Activated naive CD8-positive, alpha-beta T cell treated with anti-CD3 and anti-CD28 coated beads, Interleukin-2, amount 50 U/mL, for 24 hours (primary cell): Measurements from ENCODE around the gene PTPRF.

Experiments used
- ATAC-seq: fragments of 150-1000 bp; cut with Tn5 transposase; one replicate; pipeline ENCODE4 v1.10.0; 2021
- DNase-seq: peaks from one replicate; pipeline ENCODE4 v3.0.0; 2021
- H3K27ac Mint-ChIP-seq: one replicate; pipeline ENCODE4 v1.8.0; 2021; ENCODE audit warnings: mild to moderate bottlenecking, mixed read lengths
- H3K27me3 Mint-ChIP-seq: one replicate; pipeline ENCODE4 v1.8.0; 2021; ENCODE audit warnings: mixed read lengths
- H3K36me3 Mint-ChIP-seq: one replicate; pipeline ENCODE4 v1.8.0; 2021; ENCODE audit warnings: low read depth, mixed read lengths
- H3K4me1 Mint-ChIP-seq: one replicate; pipeline ENCODE4 v1.8.0; 2021; ENCODE audit warnings: mixed read lengths
- H3K4me3 Mint-ChIP-seq: one replicate; pipeline ENCODE4 v1.8.0; 2021; ENCODE audit warnings: mild to moderate bottlenecking, moderate library complexity, mixed read lengths
- H3K9me3 Mint-ChIP-seq: one replicate; pipeline ENCODE4 v1.8.0; 2021; ENCODE audit warnings: mixed read lengths

PTPRF gene

GRCh38 chr1:43583058-43583457 is 52.4 kb downstream of the PTPRF start:
- DNase-seq (no peak), ATAC-seq (no peak)
- Mint-ChIP-seq H3K27me3 (no peaks in the 10 kb centered on the region), H3K9me3 (no peaks in the 10 kb centered on the region), H3K4me1 (peaks cover 4% of the 10 kb centered on the region), H3K27ac (no peak overlapping the region), H3K36me3 (no peaks in the 10 kb centered on the region), H3K4me3 (no peak overlapping the region)

- H3K9me3 Mint-ChIP-seq: no peaks in the 10 kb centered on the region
- no peaks in the 10 kb centered on the region for H3K36me3 Mint-ChIP-seq
- no peak for ATAC-seq
These were observed 53.5 kb downstream of the PTPRF start for GRCh38 chr1:43584204-43584603.

DNA sequence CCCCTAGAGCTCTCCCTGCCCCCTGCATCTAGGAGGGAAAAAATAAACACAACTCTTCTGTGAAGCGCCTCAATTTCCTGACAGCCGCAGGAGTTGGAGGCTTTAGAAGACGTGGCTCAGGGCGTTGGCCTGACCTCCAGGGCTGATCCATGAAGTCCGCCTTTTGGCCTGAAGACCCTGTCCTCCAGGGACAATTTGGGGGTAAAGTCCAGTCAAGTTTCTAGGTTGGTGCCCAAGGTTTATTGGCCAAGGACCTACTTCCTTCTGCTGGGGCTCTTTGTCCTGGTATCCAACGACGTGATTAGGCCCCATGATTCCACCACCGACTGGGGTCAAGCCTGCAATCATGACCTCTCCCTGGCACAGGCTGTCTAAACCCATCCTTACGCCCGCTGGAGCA is 54.9 kb downstream of the PTPRF start:
- no peaks in the 10 kb centered on the region for H3K36me3 Mint-ChIP-seq
- no peaks in the 10 kb centered on the region for H3K27me3 Mint-ChIP-seq
- DNase-seq (no peak), ATAC-seq (no peak)
- no peaks in the 10 kb centered on the region for H3K9me3 Mint-ChIP-seq
- no peak overlapping the region for H3K27ac Mint-ChIP-seq
- no peak overlapping the region for H3K4me3 Mint-ChIP-seq
- H3K4me1 Mint-ChIP-seq: peaks cover 4% of the 10 kb centered on the region

More at GRCh38 chr1:43584204-43584603, 53.5 kb downstream of the PTPRF start:
- no peak for DNase-seq
- H3K4me1 Mint-ChIP-seq: peaks cover 4% of the 10 kb centered on the region
- no peak overlapping the region for H3K27ac Mint-ChIP-seq
- no peaks in the 10 kb centered on the region for H3K27me3 Mint-ChIP-seq
- H3K4me3 Mint-ChIP-seq: no peak overlapping the region

- Mint-ChIP-seq H3K4me1 (peaks cover 4% of the 10 kb centered on the region), H3K9me3 (no peaks in the 10 kb centered on the region), H3K27ac (no peak overlapping the region), H3K36me3 (no peaks in the 10 kb centered on the region), H3K4me3 (no peak overlapping the region), H3K27me3 (no peaks in the 10 kb centered on the region)
- ATAC-seq (no peak), DNase-seq (no peak)
These were observed 55.6 kb downstream of the PTPRF start for GRCh38 chr1:43586136-43586731.

DNA sequence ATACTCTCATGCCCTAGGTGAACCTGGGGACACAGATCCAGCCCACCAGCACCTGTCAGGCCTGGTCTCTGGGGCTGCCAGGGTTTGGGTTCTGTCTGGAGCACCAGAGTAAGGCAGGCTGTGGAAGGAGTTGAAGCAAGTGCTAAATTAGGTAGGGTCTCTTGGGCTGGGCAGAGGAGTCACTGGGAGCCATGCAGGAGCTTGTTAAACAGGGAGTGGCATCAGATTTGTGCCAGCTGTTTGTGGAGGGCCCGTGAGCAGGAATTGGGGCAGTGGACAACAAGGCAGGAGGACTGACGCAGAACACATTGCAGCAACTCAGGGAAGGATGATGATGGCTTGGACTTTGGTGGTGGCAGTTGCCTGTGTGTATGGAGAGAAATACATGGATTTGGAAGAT is 56.3 kb downstream of the PTPRF start:
- Mint-ChIP-seq H3K36me3 (no peaks in the 10 kb centered on the region), H3K4me1 (peaks cover 3% of the 10 kb centered on the region), H3K27me3 (no peaks in the 10 kb centered on the region), H3K9me3 (no peaks in the 10 kb centered on the region), H3K27ac (no peak overlapping the region), H3K4me3 (no peak overlapping the region)
- no peak for ATAC-seq
- DNase-seq: no peak

DNA sequence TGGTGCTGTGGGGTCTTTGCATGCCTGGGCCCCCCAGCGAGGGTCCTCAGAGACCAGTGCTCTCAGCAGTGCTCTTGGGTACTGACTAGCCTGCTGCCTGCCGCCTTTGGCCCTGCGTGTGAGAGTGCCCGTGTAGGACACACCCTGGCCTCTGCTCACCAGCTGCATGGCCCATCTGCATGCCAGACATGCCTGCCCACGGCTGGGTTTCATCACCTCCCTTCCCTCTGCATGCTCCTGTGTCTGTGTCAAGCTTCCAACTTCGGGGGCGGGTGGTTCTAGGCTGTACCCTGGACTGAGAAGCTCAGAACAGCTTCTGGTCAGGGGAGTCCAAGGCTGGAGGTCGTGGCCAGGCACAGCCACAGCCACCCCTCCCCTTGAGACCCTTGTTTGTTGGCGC is 56.9 kb downstream of the PTPRF start:
- no peak for DNase-seq
- no peak overlapping the region for H3K27ac Mint-ChIP-seq
- ATAC-seq: no peak
- no peaks in the 10 kb centered on the region for H3K9me3 Mint-ChIP-seq
- no peaks in the 10 kb centered on the region for H3K4me1 Mint-ChIP-seq
- no peaks in the 10 kb centered on the region for H3K36me3 Mint-ChIP-seq
- H3K4me3 Mint-ChIP-seq: no peak overlapping the region
- no peaks in the 10 kb centered on the region for H3K27me3 Mint-ChIP-seq

- no peaks in the 10 kb centered on the region for H3K4me1 Mint-ChIP-seq
- no peaks in the 10 kb centered on the region for H3K27me3 Mint-ChIP-seq
- no peak overlapping the region for H3K27ac Mint-ChIP-seq
- ATAC-seq: no peak
- no peak overlapping the region for H3K4me3 Mint-ChIP-seq
- H3K36me3 Mint-ChIP-seq: no peaks in the 10 kb centered on the region
- no peak for DNase-seq
- H3K9me3 Mint-ChIP-seq: no peaks in the 10 kb centered on the region
These were observed 57.9 kb downstream of the PTPRF start for GRCh38 chr1:43588592-43588991.

GRCh38 chr1:43590388-43590925 is 59.8 kb downstream of the PTPRF start:
- DNase-seq: no peak
- Mint-ChIP-seq H3K27ac (no peak overlapping the region), H3K4me3 (no peak overlapping the region), H3K36me3 (no peaks in the 10 kb centered on the region), H3K27me3 (no peaks in the 10 kb centered on the region), H3K4me1 (no peaks in the 10 kb centered on the region), H3K9me3 (no peaks in the 10 kb centered on the region)
- ATAC-seq: no peak

DNA sequence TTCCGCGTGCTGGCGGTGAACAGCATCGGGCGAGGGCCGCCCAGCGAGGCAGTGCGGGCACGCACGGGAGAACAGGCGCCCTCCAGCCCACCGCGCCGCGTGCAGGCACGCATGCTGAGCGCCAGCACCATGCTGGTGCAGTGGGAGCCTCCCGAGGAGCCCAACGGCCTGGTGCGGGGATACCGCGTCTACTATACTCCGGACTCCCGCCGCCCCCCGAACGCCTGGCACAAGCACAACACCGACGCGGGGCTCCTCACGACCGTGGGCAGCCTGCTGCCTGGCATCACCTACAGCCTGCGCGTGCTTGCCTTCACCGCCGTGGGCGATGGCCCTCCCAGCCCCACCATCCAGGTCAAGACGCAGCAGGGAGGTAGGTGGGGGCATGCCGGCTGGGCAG is 60.5 kb downstream of the PTPRF start:
- H3K36me3 Mint-ChIP-seq: no peaks in the 10 kb centered on the region
- no peaks in the 10 kb centered on the region for H3K4me1 Mint-ChIP-seq
- ATAC-seq (peak; percentile 1), DNase-seq (no peak)
- no peaks in the 10 kb centered on the region for H3K9me3 Mint-ChIP-seq
- H3K4me3 Mint-ChIP-seq: no peak overlapping the region
- H3K27ac Mint-ChIP-seq: no peak overlapping the region
- H3K27me3 Mint-ChIP-seq: no peaks in the 10 kb centered on the region

- ATAC-seq: no peak
These were observed 61.5 kb downstream of the PTPRF start for GRCh38 chr1:43592051-43592665.

GRCh38 chr1:43592974-43593683 is 62.4 kb downstream of the PTPRF start:
- H3K27ac Mint-ChIP-seq: no peak overlapping the region
- no peak overlapping the region for H3K4me3 Mint-ChIP-seq
- no peaks in the 10 kb centered on the region for H3K4me1 Mint-ChIP-seq
- DNase-seq (no peak), ATAC-seq (no peak)
- H3K27me3 Mint-ChIP-seq: no peaks in the 10 kb centered on the region
- no peaks in the 10 kb centered on the region for H3K9me3 Mint-ChIP-seq
- H3K36me3 Mint-ChIP-seq: no peaks in the 10 kb centered on the region

More at GRCh38 chr1:43592051-43592665, 61.5 kb downstream of the PTPRF start:
- Mint-ChIP-seq H3K36me3 (no peaks in the 10 kb centered on the region), H3K27ac (no peak overlapping the region), H3K4me3 (no peak overlapping the region), H3K4me1 (no peaks in the 10 kb centered on the region), H3K9me3 (no peaks in the 10 kb centered on the region), H3K27me3 (no peaks in the 10 kb centered on the region)
- DNase-seq: no peak

DNA sequence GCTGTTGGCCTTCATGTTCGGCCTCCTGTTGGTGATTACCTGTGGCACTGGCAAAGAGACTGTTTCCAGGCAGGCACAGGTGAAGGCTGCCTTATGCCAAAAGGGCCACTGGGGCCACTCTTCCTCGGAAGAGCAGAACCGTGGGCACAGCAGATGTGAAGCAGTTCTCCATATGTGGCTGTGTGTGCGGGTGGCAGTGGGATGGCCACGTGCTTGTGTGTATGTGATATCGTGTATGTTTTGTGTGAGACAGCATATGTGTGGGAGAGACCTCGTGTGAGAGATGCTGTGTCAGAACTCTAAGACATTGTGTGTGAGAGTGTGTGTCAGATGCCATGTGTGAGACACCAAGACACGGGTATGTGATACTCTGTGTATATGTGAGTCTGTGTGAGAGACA is 65.9 kb downstream of the PTPRF start:
- ATAC-seq (no peak), DNase-seq (no peak)
- no peaks in the 10 kb centered on the region for H3K4me1 Mint-ChIP-seq
- H3K27me3 Mint-ChIP-seq: no peaks in the 10 kb centered on the region
- H3K27ac Mint-ChIP-seq: no peak overlapping the region
- H3K9me3 Mint-ChIP-seq: no peaks in the 10 kb centered on the region
- H3K36me3 Mint-ChIP-seq: no peaks in the 10 kb centered on the region
- H3K4me3 Mint-ChIP-seq: no peak overlapping the region

GRCh38 chr1:43597028-43597427 is 66.3 kb downstream of the PTPRF start:
- no peak overlapping the region for H3K27ac Mint-ChIP-seq
- no peaks in the 10 kb centered on the region for H3K4me1 Mint-ChIP-seq
- DNase-seq (no peak), ATAC-seq (no peak)
- H3K4me3 Mint-ChIP-seq: no peak overlapping the region
- no peaks in the 10 kb centered on the region for H3K27me3 Mint-ChIP-seq
- H3K9me3 Mint-ChIP-seq: no peaks in the 10 kb centered on the region
- no peaks in the 10 kb centered on the region for H3K36me3 Mint-ChIP-seq

DNA sequence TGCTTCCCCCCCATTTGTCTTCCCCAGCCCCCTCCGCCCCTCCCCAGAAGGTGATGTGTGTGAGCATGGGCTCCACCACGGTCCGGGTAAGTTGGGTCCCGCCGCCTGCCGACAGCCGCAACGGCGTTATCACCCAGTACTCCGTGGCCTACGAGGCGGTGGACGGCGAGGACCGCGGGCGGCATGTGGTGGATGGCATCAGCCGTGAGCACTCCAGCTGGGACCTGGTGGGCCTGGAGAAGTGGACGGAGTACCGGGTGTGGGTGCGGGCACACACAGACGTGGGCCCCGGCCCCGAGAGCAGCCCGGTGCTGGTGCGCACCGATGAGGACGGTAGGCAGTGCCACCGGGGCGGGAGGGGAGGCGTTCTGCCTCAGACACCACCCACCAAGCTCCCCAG is 67.0 kb downstream of the PTPRF start:
- no peak for DNase-seq
- no peak for ATAC-seq
- Mint-ChIP-seq H3K4me3 (no peak overlapping the region), H3K27ac (no peak overlapping the region), H3K36me3 (no peaks in the 10 kb centered on the region), H3K4me1 (no peaks in the 10 kb centered on the region), H3K9me3 (no peaks in the 10 kb centered on the region), H3K27me3 (no peaks in the 10 kb centered on the region)

DNA sequence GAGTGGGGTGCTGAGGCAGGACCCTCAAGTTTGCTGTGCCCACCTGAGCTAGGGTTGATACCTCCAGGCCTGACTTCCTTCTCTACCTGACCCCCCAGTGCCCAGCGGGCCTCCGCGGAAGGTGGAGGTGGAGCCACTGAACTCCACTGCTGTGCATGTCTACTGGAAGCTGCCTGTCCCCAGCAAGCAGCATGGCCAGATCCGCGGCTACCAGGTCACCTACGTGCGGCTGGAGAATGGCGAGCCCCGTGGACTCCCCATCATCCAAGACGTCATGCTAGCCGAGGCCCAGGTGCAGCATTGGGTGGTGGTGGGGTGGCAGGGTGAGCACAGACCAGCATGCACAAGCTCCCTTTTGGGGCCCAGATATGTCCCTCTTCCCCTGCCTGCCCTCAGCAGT is 67.9 kb downstream of the PTPRF start:
- Mint-ChIP-seq H3K9me3 (no peaks in the 10 kb centered on the region), H3K27me3 (no peaks in the 10 kb centered on the region), H3K4me1 (no peaks in the 10 kb centered on the region)

More for the DNA sequence above, 67.9 kb downstream of the PTPRF start:
- DNase-seq: no peak
- Mint-ChIP-seq H3K36me3 (no peaks in the 10 kb centered on the region), H3K4me3 (no peak overlapping the region), H3K27ac (no peak overlapping the region)
- ATAC-seq: no peak
